ENCODE results near the gene CA9. TPM values are rescaled to one million over a fixed set of nuclear protein-coding genes. Genes with fewer than 3 reads are reported as not detected.

The CA9 gene
- total RNA-seq, 1 donor from 2014 or later = 0.13 TPM

- DNase-seq (ENCODE audit: low read depth in 2 of 2) = peak; percentile 30 to 80
Observed at GRCh38 chr9:35690614-35691333, 17.0 kb downstream of the CA9 start.

GRCh38 chr9:35691334-35691650, 17.6 kb downstream of the CA9 start:
- no peak for DNase-seq (ENCODE audit: low read depth in 2 of 2)

DNA sequence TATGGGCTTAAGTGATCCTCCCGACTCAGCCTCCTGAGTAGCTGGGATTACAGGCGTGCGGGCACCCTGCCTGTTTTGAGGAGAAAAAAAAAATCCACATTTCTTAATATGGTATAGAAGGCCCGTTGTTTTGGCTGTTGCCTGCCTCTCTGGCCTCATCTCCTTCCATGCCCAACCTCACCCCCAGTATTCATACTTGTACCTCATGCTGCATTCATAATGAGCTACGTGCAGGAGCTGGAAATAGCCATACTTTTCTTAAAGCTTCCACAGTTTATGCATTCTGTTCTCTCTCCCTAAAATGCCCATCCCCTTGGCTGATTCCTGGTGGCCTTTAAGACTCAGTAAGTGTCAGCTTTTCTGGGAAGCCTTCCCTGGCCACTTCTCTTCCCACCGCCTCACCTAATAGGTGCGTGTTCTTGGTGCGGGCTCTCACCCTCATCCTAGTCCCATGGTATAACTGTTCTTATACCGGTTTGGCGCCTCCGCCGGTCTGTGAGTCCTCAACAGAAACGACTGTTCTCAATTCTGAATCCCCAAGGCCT, 18.1 kb downstream of the CA9 start:
- DNase-seq (ENCODE audit: low read depth in 2 of 2) = no peak

GRCh38 chr9:35695943-35696401, 22.2 kb downstream of the CA9 start:
- DNase-seq (ENCODE audit: low read depth in 2 of 2) = no peak

DNA sequence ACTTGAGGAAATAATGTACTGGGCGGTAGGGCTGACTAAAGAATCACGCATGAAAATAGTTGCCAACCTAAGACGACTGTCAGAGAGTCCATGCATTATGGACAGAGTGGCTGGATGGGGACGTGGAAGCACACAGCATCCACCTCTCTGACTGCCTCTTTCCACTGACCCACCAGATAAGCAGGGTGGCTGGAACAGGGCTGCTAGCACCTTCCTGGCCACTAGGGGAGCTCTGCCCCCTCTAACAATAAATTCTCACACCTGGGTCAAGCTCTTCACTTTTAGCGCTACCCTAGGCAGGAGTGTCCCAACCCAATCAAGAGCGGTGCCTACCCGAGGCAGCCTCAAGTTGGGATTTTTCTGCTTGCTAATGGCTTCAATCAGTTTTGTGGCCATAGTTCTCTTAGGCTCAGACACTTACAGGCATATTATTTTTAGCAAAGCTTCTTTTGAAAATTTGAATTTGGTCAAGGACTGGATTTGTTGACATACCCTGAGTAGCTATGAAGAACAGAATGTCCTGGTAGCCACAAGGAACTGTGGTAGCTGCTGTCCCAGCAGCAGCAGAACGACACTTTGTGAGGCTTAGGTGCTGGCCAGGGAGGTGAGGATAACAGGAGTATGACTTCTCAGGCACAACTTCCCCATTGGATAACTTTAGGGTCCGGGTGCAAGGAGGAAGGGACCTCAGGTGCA, 22.9 kb downstream of the CA9 start:
- peak; percentile 38 to 64 for DNase-seq (ENCODE audit: low read depth in 2 of 2)

DNA sequence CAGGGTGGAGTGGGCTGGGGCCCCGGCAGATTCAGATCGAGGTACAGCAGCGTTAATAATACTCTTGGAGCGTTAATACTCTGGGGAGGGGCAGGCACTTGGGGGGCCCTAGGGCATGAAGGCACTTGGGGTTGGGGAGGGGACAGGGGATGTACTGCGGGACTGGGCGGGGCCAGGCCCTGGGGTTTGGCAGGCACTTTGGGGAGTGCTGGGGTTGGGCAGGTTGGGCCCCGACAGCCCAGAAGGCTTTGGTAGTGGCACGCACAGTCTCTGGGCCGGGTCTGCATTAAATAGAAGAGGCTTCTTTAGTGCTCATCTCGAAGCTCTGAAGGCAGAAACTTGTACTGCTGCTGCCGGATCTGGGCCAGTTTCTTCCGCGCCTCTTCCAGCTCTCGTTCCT, 23.8 kb downstream of the CA9 start:
- no peak for DNase-seq (ENCODE audit: low read depth in 2 of 2)

DNA sequence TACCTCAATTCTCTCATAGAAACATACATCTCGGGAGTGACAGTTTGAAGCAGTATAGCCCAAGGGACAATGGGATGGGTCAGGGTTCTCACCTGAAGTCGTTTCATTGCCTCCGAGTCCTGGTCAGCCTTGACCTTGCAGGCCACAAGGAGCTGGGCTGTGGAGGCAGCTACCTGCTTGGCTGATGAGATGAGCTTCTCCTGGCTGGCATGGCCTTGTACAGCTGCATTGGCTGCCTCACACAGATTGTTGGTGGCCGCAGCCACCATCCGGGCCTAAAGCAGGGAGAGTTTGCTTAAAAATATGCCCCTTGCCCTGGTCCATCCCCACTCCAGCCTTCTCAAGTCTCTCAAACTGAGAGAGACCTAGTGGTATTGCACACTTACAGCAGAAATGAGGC, 24.5 kb downstream of the CA9 start:
- no peak for DNase-seq (ENCODE audit: low read depth in 2 of 2)

- no peak for DNase-seq (ENCODE audit: low read depth in 2 of 2)
Observed at GRCh38 chr9:35700031-35700430, 26.3 kb downstream of the CA9 start.

GRCh38 chr9:35700942-35701341, 27.2 kb downstream of the CA9 start:
- DNase-seq (ENCODE audit: low read depth in 2 of 2) = no peak

GRCh38 chr9:35702696-35703095, 29.0 kb downstream of the CA9 start:
- no peak for DNase-seq (ENCODE audit: low read depth in 2 of 2)

- no peak for DNase-seq (ENCODE audit: low read depth in 2 of 2)
Observed at GRCh38 chr9:35703906-35704672, 30.4 kb downstream of the CA9 start.

DNA sequence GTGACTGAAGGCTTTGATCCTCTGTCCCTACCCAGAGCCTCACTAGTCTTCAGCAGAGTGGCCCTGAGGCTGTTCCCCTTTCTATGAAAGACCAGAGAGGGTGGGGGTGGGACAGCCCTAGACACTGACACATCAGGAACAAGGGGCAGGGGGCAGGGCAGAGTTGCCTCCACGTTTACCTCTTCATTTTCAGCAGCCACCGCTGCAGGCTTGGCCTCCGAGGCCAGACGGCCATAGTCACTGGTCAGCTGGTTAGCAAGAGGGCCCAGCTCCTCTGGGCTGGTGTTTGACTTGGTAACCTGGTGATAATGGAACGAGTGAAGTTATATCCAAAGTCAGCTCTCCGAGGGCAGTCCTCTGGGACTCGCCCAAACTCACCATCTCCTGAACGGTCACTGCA, 31.6 kb downstream of the CA9 start:
- DNase-seq (ENCODE audit: low read depth in 2 of 2) = no peak

DNA sequence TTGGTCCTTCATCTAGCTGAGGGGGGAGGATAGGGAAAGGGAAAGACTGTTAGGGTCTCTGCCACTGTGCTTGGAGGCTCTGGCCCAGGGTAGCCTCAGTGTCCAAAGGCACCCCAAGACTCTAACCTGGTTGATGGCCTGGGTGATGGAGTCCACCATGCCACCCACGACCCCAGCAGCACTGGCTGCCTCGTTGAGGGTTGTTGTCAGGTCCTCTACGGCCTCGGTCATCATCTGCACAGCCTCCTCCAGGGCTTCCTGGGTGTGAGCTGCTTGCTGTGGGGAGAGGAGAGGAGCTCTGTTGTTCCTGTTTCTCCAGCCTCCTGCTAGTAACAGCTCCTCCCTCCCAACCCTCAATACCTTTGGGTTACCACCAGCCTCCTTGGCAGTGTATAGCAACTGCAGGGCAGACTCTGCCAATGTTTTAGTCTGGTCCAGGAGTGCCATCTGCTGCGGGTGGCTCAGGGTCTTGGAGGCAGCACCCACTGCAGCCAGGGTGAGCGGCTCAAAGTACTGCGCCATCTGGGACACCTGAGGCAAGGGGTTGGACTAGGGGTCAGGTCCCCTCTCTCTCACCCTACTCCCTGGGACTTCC, 32.2 kb downstream of the CA9 start:
- DNase-seq (ENCODE audit: low read depth in 2 of 2) = no peak

- no peak for DNase-seq (ENCODE audit: low read depth in 2 of 2)
Observed at GRCh38 chr9:35706951-35707350, 33.2 kb downstream of the CA9 start.

DNA sequence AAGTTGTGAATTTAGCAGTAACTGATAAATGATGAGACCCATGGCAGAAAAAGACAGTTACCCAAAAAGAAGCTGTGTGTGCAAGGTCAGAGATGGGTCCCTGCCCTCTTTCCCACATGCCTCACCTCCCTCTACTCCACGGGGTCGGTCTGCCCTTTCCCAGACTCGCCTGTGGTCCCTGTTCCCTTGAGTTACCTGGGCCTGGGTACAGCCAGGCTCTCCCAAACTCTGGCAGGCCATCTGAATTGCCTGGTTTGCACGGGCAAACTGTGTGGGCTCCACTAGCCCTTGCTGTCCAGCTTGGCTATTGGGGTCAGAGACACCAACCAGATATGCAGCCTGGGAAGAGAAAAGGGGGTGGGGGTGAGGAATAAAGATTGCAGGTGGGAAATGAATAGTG, 34.4 kb downstream of the CA9 start:
- no peak for DNase-seq (ENCODE audit: low read depth in 2 of 2)

- DNase-seq (ENCODE audit: low read depth in 2 of 2) = no peak
Observed at GRCh38 chr9:35710818-35711500, 37.2 kb downstream of the CA9 start.

DNA sequence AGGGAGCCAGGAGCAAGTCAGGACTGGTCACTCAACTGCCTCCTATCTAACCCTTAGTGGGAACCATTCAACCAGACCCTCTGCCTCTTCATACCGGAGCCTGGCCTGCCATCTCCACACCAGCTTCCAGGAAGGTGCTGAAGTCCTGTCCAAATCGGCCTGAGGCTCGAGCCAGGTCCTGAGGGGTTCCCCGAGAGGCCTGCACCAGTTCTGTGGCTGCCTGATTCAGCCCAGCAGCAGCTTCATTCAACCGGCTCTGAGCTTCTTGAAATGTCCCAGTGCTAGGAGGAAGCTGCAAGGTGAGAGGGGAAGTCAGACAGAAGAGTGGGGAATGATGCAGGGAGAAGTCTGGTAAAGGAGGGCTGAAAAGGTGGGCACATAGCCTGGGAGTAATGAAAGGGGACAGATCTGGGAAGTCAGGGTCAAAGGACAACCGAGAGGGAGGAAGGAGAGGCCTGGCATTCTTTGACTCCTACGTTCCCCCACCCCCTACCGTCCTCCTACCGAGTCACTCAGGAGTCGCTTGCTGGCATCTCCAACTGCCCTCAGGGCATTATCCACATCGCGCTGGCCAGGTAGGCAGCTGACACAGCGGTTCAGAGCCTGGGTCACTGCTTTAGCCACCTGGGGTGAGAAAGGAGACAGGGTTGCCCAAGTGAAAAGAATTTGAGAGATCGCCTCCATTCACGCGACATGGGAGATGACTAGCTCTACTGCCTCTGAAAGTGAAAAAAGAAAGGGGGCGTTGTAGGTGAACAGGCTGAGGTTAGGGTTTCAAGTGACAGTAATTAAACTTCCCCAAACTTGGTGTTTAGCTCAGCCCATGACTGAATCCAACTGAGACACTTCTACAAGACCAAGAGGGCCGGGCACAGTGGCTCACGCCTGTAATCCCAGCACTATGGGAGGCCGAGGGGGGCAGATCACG, 38.0 kb downstream of the CA9 start:
- DNase-seq (ENCODE audit: low read depth in 2 of 2) = no peak

DNA sequence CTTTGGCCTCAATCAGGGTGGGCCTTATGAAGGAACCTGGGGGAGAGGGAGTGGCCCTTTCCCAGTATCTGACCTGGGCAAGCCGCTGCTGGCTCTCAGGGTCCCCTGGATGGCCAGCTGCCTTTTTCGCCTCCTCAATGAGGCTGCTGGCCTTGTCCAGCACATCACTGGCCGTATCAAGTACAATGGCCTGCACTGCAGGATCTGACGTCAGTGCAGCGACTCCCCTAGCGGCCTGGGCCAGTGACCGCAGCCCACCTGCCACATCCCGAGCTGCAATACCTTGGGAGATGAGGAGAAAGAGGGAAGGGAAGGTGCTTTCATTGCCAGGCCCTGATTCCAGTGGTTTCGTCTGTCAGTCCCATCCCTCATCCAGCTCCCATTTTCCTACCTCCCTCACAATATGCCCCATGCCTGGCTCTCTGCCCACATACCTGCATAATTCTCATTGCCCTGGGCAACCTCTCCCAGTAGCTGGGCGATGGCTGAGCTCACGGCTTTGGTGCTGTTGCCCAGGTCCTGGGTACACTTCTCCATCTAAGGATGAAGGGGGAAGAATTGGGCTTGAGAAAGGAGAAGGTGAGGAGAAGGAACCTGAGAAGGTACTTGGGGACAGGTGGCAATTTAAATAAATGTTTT, 39.2 kb downstream of the CA9 start:
- no peak for DNase-seq (ENCODE audit: low read depth in 2 of 2)

- DNase-seq (ENCODE audit: low read depth in 2 of 2) = no peak
Observed at GRCh38 chr9:35713578-35713977, 39.9 kb downstream of the CA9 start.

DNA sequence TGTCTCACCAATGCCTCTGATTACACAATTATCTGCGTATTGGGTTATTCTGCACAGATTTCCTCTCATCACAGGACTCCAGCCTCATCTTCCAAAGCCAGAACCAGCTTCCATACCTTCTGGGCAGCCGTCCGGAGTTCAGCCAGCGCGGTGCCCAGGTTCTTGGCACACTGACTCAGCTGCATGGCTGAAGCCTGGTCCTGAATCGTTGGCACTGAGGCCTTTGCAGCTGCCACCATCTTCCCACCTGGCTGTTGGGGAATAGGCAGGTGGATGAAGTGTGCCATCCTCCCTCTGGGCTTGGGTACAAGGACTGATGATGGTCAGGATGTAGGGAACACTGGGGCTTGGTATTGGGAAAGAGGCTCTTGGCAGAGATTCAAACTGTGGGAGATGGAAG, 40.4 kb downstream of the CA9 start:
- DNase-seq (ENCODE audit: low read depth in 2 of 2) = no peak

All from dermis microvascular lymphatic vessel endothelial cell (primary cell).